ENCODE results near the gene MDFIC2. TPM values are rescaled to one million over a fixed set of nuclear protein-coding genes. Genes with fewer than 3 reads are reported as not detected.

The MDFIC2 gene
- total RNA-seq, 2 donors from 2014 or later, result not detected

DNA sequence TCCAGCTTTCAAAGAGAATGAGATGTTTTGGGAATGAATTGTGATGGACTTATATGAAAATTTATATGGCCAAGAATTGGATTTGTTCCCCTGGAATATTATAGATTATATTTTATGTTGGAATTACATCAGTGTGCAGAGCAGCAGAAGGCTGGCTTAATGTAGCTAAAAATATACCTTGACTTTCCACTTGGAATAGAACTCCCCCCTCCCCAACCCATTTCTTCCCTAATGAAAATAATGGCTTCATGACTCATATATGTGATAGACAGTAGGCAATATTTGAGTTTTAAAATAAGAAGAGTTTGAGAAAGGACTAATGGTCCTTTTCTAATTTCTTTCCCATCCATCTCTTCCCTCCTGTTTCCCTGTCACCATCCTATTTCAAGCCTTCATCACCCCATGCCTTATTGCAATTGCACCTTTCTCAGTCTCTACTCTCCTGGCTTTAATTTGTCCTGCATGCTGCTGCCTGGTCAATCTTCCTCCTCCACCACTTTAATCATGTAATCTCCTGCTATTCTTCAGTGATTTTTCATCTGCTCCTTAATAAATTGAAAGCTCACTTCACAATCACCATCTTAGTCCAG is 122.5 kb downstream of the MDFIC2 start:
- ATAC-seq (no peak), DNase-seq (no peak)
- intact Hi-C loops (cut with DNase I), result no loop called here

DNA sequence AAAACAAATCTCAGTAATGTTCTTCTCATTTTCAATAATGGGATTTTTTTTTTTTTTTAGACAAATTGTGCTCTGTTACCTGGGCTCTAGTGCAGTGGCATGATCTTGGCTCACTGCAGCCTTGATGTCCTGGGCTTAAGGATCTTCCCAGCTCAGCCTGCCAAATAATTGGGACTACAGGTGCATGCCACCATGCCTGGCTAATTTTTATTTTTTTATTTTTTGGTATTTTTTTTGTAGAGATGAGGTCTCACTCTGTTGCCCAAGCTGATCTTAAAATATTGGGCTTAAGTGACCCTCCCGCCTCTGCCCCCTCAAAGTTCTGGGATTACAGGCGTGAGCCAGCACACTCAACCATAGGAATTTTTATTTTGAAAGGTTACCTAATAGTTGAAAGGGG is 126.2 kb downstream of the MDFIC2 start:
- intact Hi-C loops (cut with DNase I), result no loop called here
- no peak for ATAC-seq
- no peak for DNase-seq

DNA sequence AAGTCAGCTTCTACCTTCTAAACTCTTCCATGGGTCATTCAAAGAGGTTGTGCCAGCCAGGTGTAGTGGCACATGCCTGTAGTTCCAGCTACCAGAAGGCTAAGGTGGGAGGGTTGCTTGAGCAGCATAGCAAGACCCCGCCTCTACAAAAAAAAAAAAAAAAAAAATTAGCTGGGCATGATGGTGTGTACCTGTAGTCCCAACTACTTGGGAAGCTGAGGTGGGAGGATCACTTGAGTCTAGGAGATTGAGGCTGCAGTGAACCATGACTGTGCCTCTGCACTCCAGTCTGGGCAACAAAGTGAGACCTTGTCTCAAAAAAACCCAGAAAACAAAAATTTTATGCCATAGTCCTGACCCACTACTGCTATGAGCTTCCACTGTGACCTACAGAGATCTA is 126.8 kb downstream of the MDFIC2 start:
- DNase-seq, result no peak
- no peak for ATAC-seq
- intact Hi-C loops (cut with DNase I), result no loop called here

DNA sequence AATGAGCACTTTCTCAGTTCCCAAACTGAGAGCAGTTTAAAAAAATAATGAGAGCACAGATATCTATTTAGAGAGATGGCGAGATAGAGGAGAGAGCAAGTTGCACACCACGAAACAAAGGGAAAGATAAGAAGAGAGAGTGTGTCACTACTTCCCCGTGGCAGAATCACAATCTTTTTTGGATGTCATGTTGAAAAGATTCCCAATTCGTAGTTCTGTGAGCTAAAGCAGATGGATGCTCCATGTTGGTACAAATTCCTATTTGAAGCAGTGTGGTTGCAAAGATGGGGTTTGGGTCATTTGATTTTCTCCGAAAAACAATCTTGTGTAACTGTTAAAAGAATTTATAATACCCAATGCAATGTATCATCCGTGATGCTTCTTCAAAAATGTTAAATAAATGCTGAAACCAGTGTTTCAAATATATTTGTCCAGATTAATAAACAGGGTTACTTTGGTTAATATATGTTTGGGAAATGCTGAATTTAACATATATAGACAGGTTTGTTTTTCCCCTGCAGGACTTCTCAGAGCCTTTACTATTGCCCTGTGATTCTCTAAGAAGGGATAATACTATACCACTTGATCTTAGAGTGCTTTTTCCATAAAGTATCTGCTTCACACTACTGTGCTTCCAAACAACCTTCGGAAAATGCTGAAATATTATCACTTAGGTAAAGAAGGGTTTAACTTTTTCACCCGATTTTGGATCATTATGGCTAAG is 128.5 kb downstream of the MDFIC2 start:
- DNase-seq, result no peak
- no peak for ATAC-seq
- intact Hi-C loops (cut with DNase I), result no loop called here

DNA sequence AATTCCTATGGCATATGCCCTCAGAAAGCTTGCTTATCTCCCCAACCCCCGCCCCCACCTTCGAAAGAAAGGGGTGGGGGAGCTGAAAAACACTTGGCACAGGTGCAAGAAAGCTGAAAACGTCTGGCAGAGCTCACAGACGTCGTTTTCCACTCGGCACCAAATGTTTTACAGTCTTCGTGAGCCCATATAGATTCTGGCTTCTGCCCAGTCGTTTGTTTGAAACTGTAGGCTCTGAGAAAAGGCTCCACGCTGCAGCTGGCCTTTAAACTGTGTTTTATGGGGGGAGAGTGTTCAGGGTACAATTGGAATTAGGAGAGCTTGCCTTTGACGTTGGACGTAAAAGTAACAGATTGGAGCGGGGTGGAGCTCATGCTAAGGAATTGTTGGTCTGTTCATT is 130.3 kb downstream of the MDFIC2 start:
- no peak for DNase-seq
- intact Hi-C loops (cut with DNase I), result no loop called here
- no peak for ATAC-seq

DNA sequence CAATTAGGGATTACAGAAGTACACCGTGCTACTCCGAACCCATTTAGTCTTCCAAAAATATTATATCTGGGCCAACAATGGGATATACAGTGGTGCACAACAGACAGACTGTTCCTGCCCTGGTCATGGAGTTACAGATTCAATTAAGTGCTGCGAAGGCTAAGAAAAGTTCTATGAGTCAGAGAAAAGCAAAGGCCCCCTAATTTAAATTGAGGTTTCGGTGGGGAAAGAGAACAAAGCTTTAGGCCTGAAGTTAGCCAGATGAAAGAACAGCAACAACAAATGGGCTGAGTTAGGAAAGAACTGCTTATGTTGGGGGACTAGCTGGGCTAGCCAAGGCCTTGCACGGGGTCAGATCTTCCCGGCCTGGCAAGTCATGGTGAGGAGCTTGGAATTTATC is 131.8 kb downstream of the MDFIC2 start:
- intact Hi-C loops (cut with DNase I), result no loop called here
- DNase-seq (no peak), ATAC-seq (no peak)

DNA sequence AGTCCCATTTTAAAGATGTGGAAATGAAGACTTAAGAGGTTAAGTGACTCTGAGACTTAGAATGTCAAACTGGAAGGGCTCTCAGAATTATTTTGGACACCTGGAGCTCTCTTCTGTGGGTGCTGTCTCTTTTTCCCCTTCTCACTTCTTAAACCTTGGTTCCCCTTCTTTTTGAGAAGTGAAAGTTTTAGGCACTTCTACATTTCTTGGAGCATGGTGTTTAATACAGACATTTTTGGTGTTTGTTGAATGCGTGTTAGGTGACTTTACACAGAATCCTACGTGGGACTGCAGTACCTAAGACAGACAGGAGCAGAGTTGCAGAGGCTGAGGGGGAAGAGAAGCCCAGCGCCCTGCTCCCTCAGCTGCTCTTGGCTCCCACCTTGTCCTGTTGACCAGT is 133.3 kb downstream of the MDFIC2 start:
- ATAC-seq (no peak), DNase-seq (no peak)
- intact Hi-C loops (cut with DNase I), result no loop called here

DNA sequence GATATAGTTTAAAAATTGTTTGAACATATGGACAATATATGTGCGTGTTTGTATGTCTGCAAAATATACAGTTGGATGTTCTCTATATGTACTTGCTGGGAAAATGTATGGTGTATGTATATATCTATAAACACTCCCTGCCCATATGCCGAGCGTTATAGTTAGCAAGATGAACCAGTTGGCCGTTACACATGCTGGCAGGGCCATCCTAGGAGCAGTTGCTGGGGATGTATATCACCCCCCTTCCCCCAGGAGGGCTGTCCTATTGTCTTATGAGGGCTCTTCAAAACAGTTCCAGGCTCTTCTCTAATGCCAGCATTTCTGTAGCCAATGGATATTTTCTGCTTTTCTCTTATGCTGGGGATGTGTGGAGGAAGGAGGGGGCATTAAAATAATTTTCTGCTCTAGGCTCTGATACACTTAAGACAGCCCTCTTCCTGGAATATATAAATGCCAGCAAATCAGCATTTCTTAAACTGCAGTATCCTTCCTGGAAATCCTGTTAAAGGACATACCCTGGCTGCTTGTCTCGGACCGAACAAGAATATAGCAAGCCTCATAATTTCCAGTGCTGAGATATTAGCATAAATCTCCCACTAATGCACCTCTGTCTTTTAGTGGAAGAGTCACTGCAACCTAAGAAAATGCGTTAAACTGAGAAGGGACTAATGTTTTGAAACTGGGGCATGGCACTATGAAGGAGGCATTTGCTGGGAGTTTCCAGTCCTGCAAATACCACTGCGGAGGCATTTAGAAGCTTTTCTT is 134.4 kb downstream of the MDFIC2 start:
- DNase-seq (no peak), ATAC-seq (no peak)
- intact Hi-C loops (cut with DNase I), result no loop called here

DNA sequence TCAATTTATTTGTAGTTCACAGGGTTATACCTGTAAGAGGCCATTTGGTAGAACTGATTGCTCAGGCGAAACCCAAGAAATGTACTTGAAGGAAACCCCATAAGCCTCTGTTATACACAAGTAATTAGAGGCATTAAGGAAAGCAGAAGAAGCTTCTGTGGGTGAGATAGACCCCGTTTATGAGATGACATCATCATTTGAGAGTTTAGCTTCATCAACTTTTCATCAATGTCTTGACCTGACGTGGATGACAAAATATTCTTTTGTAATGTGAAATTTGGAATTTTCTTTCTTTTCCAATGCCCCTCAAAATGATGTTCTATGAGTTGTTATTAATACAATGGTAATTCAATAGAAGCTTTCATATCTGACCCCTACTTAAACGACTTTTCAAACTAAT is 136.2 kb downstream of the MDFIC2 start:
- DNase-seq, result no peak

DNA sequence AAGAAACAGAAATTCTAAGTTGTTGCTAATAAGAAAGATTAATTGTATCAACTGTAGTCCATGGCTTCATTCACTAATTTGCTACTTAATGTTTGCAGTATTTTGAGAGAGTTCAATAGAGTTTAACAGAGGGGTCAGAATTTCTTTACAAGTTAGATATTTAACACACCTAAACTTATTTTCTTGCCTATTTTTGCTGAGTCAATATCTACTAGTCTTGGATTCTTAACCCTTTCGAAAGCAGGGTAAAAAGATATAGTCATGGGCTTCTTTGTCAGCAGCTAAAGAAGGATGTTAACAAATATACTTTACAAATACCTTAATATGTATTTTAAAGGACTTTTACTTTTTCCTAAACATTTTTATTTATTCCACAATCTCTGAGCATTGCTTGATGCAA is 155.6 kb downstream of the MDFIC2 start:
- intact Hi-C loops (cut with DNase I), result no loop called here
- no peak for DNase-seq
- ATAC-seq, result no peak

More for the DNA sequence above, 136.2 kb downstream of the MDFIC2 start:
- ATAC-seq, result no peak
- intact Hi-C loops (cut with DNase I), result no loop called here

DNA sequence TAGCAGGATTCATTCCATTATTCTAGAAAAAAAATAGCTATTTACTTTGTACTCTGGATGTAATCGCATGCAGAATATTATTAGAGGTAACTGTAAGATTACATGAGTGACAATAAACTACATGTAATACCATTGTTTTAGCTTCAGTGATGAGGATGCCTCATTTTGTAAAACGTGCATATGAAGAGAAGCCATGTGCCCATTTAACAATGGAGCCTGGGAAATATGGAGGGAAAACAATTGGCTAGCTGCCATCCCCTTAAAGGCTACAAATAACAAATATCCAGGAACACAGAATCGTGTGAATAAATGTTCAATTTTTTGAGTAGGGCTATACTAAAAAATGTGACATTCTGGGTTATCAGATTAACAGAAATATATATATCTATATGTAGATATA is 161.8 kb downstream of the MDFIC2 start:
- ATAC-seq, result no peak
- DNase-seq, result no peak
- intact Hi-C loops (cut with DNase I), result no loop called here

DNA sequence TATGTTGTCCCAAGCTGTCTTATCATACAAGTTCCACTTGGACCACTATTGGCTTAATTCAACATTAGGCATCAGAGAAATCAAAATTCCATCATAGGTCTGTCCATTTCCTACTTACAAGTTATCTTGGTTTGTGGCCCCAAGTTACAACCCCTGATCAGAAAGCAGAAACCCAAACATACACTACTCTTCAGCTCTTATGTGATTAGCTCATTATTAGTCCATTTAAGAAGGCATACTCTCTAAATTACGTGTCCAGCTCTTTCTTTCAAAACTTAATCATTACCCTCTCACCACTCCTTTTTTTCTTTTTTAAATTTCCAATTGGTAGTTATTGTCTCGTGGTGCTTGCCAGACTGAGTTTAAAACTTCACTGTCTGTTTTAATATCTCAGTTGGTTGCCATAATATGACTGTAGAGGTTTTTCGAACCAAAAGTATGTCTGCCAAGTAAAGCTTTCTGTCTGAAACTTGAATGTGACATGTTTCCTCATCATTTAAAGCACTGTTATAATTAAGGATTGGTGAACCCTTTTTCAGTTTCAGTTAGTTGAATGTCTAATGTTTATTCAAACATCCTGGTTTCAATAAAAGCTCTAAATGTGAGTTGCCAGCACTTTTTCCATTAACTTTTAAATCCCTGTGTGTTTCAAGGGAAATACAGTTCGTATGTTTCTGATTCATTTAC is 162.6 kb downstream of the MDFIC2 start:
- intact Hi-C loops (cut with DNase I), result no loop called here
- ATAC-seq, result no peak
- DNase-seq, result no peak
